Measurements from ENCODE around the gene THSD4.

DNA sequence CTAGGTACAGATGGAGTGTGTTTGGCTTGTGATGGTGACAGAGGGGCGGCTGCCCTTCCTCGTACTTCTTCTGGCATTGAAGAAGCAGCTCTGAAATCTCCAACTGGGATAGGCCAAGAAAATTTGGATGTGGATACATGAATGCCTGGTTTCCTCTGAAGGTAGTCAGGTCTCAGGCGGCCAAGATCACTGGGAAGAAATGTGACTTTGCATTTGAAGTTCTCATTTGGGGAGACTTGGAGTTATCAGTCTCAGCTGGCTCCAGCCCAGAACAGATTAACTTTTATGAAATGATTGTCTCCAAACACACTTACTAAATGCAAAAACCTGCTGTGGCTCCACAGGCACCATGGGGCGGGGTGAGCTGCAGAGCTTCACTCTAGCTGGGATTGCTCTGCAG is 215.9 kb downstream of the THSD4 start:
- TF ChIP-seq POLR2AphosphoS5 (IDR thresholded peaks at IDR 0.05; ENCODE audit: borderline replicate concordance, low read depth, low read length) (no peak), EZH2 (IDR thresholded peaks at IDR 0.05) (no peak), FOXP2 (optimal IDR thresholded peaks at IDR 0.05; ENCODE audit: control extremely low read depth, extremely low read length, insufficient read depth) (no peak)

Measured in SK-N-MC (cell line).